ENCODE measurements around the gene TCOF1.

TCOF1 gene

GRCh38 chr5:150325426-150325825 is 32.1 kb upstream of the TCOF1 start:
- FAIRE-seq (no peak), DNase-seq (ENCODE audit: low spot score) (no peak)

DNA sequence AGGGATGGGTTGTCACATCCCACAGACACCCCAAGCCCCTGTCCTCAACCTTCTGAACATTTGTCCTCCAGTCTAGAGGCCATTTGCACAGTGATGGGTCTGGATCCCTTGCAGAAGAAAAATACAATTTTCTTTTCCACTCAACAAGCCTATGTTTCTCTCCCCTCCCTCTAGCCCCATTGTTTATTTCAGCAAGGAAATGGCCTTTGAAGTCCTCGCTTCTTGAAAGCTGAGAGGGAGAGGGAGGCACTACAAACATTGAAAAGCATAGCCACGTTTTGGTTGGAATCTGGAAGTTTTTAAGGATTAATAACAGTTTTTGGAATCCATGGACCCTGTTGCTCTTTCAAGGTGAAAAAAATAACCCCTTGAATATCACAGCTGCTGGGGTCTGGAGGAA is 30.8 kb upstream of the TCOF1 start:
- DNase-seq (ENCODE audit: low spot score): no peak
- no peak for FAIRE-seq

- DNase-seq (ENCODE audit: low spot score): no peak
- FAIRE-seq: no peak
Observed at GRCh38 chr5:150327139-150327538, 30.4 kb upstream of the TCOF1 start.

GRCh38 chr5:150328515-150328914 is 29.0 kb upstream of the TCOF1 start:
- no peak for DNase-seq (ENCODE audit: low spot score)

DNA sequence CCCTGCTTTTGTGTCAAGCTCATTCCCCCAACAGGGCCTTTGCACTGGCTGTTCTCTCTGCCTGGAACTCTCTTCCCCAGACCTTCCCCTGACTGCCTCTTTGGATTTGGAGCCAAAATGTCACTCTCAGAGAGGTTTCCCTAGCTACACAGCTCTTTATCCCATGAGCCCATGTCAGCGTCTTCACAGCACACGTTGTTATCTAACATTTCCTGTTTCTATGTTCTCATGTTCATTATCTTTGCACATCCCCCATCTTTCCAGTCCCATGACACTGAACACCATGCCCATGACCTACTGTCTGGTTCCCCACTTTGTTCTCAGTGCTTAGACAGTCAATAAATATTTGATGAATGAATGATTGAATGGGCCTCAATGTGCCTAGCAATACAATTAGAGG is 28.5 kb upstream of the TCOF1 start:
- peak; percentile 13 for FAIRE-seq
- DNase-seq (ENCODE audit: low spot score): no peak

More at GRCh38 chr5:150328515-150328914, 29.0 kb upstream of the TCOF1 start:
- FAIRE-seq: no peak

DNA sequence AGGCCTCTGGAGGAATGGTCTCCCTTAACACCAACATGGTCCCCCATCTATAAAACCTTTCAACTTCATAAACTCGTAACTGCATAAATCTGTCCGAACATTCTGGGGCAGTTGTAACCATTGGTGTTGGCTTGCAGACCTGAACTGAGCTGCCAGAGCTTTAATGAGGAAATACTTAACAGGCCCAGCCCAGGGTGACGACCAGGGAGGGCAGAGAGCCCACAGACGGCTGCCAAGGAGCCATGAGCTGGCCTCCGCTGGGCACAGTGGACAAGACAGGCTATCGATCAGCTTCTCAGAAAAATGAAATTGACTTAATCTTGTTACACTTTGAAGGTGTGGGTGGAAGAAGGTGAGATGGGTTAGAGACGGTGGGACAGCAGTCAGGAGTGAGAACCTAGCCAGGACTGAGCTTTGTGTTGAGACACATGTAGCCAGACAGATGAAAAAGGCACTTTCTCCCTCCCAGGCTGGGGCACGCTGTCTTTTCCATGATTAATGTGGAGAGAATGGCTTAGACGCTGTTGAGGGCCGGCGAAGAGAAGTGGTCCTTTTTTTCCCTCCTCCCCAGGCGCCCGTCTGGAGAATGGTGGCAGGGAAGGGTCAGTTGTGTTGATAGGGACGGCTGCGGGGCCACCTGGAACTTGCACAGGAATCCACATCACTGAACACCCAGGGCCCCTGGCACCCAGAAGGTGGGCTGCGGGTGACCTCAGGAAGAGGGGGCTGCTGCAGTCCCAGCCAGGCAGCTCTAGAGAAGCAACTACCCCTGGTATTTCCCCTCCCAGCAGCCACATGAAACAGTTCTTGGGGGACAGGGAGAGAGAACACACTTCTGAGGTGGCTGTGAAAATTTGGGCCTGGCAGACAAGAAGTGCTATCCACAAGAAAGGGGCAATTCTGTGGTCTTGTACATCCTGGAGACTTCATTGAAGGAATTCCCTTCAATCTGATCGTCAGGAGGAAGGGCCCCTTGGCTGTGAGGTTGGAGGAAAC is 27.3 kb upstream of the TCOF1 start:
- DNase-seq (ENCODE audit: low spot score): no peak
- FAIRE-seq: peak; percentile 17

DNA sequence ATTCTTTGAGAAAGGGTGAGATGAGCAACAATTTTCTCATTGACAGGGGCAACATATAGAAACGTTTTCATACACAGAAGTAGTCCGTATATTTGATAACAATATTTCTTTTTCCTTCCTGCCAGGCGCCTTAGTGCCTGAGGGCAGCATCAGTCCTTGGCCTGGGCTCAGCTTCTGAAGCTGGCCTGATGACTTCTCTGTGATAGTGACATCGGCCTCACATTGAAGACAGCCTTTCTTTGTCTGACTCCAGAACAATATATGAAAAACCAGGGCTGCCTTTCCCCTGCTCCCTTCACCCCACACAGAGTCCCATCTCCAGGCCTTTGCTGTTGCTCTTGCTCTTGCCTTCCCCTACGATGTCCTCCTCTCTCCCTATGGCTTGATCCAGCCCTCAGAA is 24.1 kb upstream of the TCOF1 start:
- no peak for DNase-seq (ENCODE audit: low spot score)
- no peak for FAIRE-seq

- FAIRE-seq (no peak), DNase-seq (ENCODE audit: low spot score) (no peak)
Observed at GRCh38 chr5:150335778-150336177, 21.7 kb upstream of the TCOF1 start.

GRCh38 chr5:150338546-150338945 is 19.0 kb upstream of the TCOF1 start:
- DNase-seq (ENCODE audit: low spot score) (no peak), FAIRE-seq (no peak)

- no peak for FAIRE-seq
Observed at GRCh38 chr5:150339165-150339564, 18.3 kb upstream of the TCOF1 start.

GRCh38 chr5:150339841-150340240 is 17.7 kb upstream of the TCOF1 start:
- FAIRE-seq (no peak), DNase-seq (ENCODE audit: low spot score) (no peak)

More at GRCh38 chr5:150339165-150339564, 18.3 kb upstream of the TCOF1 start:
- DNase-seq (ENCODE audit: low spot score): no peak

GRCh38 chr5:150340614-150341255 is 16.8 kb upstream of the TCOF1 start:
- DNase-seq (ENCODE audit: low spot score): no peak
- no peak for FAIRE-seq

GRCh38 chr5:150341331-150341730 is 16.2 kb upstream of the TCOF1 start:
- no peak for FAIRE-seq
- DNase-seq (ENCODE audit: low spot score): no peak

- DNase-seq (ENCODE audit: low spot score) (no peak), FAIRE-seq (no peak)
Observed at GRCh38 chr5:150341989-150342388, 15.5 kb upstream of the TCOF1 start.

DNA sequence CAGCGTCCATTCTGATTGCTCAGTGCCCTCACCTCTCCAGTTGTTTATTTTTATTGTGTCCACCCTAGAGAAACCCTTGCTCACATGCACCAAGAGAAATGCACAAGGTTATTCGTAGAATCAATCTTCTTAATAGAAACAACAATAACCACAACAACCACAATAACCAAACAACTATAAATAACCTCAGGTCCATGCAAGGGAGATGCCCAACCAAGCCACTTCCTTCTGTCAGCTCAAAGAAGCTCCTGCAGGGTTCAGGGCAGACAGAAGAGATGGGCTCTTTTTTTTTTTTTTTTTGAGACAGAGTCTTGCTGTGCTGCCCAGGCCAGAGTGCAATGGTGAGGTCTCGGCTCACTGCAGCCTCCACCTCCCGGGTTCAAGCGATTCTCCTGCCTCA is 14.9 kb upstream of the TCOF1 start:
- no peak for FAIRE-seq
- no peak for DNase-seq (ENCODE audit: low spot score)

DNA sequence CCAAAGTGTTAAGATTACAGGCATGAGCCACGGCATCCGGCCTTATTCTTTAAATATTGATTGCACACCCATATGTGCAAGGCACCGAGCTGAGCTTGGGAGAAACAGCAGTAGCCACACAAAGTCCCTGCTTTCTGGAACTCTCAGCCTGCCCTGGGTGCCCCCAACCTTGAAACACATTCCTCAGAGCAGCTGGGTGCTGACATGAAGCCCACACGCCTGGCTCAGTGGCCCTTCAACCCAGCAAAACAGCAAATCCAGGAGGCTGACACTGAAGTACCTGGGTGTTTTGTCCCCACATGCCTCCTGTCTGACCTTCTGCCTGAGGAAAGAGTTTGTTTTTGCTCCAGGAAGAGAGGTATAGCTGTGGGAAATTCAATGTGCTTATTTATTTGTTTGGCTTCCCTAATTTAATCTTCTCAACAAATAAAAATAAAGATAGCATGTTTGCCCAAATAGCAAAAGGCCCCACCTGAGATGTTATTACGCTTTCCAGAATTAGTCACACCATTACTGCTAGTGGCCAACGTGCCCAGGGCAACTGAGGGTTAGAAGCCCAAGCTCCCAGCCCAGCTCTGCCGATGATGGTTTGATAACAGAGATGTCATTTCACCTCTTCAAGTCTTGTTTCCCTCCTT is 13.4 kb upstream of the TCOF1 start:
- no peak for DNase-seq (ENCODE audit: low spot score)
- no peak for FAIRE-seq

DNA sequence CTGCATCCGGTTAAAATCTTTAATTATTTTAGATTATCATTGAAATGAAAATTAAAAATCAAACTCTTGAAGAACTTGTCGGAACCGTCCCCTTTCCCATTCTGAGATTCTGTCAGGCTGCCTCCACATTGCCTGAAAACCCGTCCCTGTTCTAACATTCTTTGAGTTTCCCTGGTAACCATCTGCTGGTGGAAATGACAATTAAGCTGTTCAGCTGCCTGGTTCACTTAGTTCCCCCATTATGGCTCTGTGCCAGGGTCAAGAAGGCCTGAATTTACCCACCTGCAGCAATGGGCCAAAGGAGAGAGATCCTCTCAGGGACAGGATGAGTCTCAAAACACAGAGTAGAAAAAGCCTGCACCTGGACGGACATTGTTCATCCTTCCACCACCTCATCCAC is 11.8 kb upstream of the TCOF1 start:
- no peak for DNase-seq (ENCODE audit: low spot score)
- FAIRE-seq: no peak

- FAIRE-seq: no peak
Observed at GRCh38 chr5:150346592-150346991, 10.9 kb upstream of the TCOF1 start.

DNA sequence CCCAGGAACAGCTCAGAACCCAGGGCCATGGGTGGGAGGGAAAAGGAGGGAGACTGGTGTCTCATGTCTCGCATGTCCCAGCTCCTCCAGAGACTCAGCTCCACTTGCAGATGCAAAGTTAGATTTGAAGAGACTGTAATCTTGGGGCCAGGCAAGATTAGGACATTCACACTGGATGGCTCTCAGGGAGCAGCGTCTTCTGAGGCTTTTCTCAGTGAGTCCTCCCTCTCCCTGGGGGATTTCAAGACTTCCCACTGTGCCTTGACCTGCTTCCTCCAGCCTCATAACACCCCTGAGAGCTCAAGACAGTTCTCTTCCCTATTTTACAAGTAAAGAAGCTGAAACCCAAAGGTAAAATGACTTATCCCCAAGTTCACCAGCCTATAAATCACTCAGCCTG is 10.5 kb upstream of the TCOF1 start:
- FAIRE-seq: no peak
- DNase-seq (ENCODE audit: low spot score): no peak

More at GRCh38 chr5:150346592-150346991, 10.9 kb upstream of the TCOF1 start:
- DNase-seq (ENCODE audit: low spot score): no peak

DNA sequence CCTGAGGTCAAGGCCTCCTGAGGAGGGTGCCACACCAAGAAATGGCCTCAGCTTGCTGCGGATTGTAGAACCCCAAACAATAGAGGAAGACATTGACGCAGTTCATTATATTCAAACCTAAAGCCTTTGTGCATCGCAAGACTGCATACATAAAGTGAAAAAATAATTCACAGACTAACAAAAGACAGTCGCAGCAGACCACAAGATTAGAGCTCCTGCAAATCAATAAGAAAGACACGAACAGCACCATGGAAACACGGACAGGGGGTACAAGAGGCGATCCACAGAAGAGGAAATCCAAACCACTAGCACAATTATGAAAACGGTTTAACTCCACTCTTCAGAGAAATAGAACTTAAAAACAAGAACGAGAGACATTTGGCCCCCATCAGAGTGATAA is 10.0 kb upstream of the TCOF1 start:
- DNase-seq (ENCODE audit: low spot score) (no peak), FAIRE-seq (no peak)

DNA sequence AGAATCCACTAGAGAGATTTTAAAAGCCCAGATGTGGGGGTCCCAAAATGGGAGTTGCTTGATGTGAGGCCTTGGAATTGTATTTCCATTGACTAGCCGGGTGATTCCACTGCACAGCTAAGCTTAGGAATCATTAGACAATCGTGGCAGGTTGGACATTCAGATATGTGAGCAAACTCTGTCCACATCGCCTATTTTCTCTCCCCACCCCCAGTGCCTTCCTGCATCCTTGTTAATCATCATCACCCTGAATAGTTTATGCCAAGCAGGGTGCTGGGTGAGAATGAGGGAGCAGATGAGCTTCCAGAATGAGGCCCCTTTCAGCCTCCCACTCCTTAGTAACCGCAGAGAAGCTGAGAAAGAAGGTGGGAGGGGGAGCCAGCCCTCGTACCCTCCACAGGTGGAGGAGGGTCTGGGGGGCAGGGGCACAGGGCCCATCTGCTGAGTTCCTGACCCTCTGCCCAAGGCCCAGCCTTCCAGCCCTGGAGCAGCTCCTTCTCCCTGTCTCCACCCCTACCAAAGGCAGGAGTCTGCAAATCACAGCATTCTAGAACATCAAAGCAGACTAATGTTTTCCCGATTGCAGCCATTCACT is 7.7 kb upstream of the TCOF1 start:
- FAIRE-seq (no peak), DNase-seq (ENCODE audit: low spot score) (no peak)

Data from urothelium cell line (cell line).